ENCODE results near the gene NCAPD3.

Gene NCAPD3

DNA sequence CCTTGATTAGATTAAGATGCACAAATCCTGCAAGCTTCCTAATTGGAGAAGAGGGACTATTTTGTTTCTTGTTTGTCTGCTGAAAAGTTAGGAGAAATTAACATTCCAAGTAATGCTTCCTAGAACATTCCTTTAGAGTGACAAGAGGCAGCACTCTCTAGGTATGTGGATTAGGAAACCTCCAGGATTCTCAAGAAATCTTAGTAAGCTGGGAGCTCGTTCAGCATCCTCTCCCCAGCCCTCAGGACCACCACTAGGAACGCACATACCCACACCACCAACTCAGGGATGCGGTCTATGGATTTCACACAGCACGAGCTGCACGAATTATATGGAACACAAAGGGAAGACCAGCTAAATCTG lies 52.9 kb downstream of the NCAPD3 start:
- H3K36me3 ChIP-seq (ENCODE audit: control insufficient read depth in 4 of 4, insufficient read depth in 4 of 4, low read length in 3 of 4) = peaks cover 17 to 72% (median 50%) of the 10 kb centered on the region in 4 experiments

GRCh38 chr11:134170177-134170918 lies 53.4 kb downstream of the NCAPD3 start:
- Histone ChIP-seq H3K4me1 (ENCODE audit: control extremely low read depth in 1 of 4, control insufficient read depth in 4 of 4, insufficient read depth in 4 of 4, low read length in 3 of 4) (no peaks in the 10 kb centered on the region), H3K9me3 (ENCODE audit: control extremely low read depth in 1 of 5, control insufficient read depth in 4 of 5, insufficient read depth in 2 of 5, low read depth in 1 of 5, low read length in 4 of 5) (no peaks in the 10 kb centered on the region), H3K4me3 (ENCODE audit: control insufficient read depth in 1 of 7, extremely low read depth in 1 of 7, insufficient read depth in 4 of 7, low read depth in 2 of 7, low read length in 6 of 7) (no peak overlapping the region), H3K27me3 (replicated peaks in 2 of 5; ENCODE audit: control insufficient read depth in 4 of 5, insufficient read depth in 5 of 5, low read length in 4 of 5) (no peaks in the 10 kb centered on the region), H3K27ac (ENCODE audit: insufficient read depth in 1 of 2, low read depth in 1 of 2, low read length in 2 of 2, poor library complexity in 1 of 2, severe bottlenecking in 2 of 2) (no peak overlapping the region), H3K36me3 (ENCODE audit: control insufficient read depth in 4 of 4, insufficient read depth in 4 of 4, low read length in 3 of 4) (peaks cover 17 to 72% (median 48%) of the 10 kb centered on the region in 4 experiments)
- DNase-seq = no peak
- WGBS (ENCODE audit: insufficient coverage) = 96% methylated on average over 4 of the region's 6 CpGs
- POLR2A ChIA-PET = no interaction called here
- CTCF ChIA-PET = interaction anchor here (1.1 kb wide), 1 partner anchor 119 kb away, joined by 3 read pairs; no protein-coding TSS in a partner anchor

More for the DNA sequence above, 52.9 kb downstream of the NCAPD3 start:
- POLR2A ChIA-PET = no interaction called here
- H3K4me3 ChIP-seq (ENCODE audit: control insufficient read depth in 1 of 7, extremely low read depth in 1 of 7, insufficient read depth in 4 of 7, low read depth in 2 of 7, low read length in 6 of 7) = no peak overlapping the region
- CTCF ChIA-PET = interaction anchor here (1.1 kb wide), 1 partner anchor 120 kb away, joined by 3 read pairs; no protein-coding TSS in a partner anchor
- WGBS (ENCODE audit: insufficient coverage) = 92% methylated on average over 2 of the region's 5 CpGs
- no peak overlapping the region for H3K27ac ChIP-seq (ENCODE audit: insufficient read depth in 1 of 2, low read depth in 1 of 2, low read length in 2 of 2, poor library complexity in 1 of 2, severe bottlenecking in 2 of 2)
- no peaks in the 10 kb centered on the region for H3K9me3 ChIP-seq (ENCODE audit: control extremely low read depth in 1 of 5, control insufficient read depth in 4 of 5, insufficient read depth in 2 of 5, low read depth in 1 of 5, low read length in 4 of 5)
- no peaks in the 10 kb centered on the region for H3K4me1 ChIP-seq (ENCODE audit: control extremely low read depth in 1 of 4, control insufficient read depth in 4 of 4, insufficient read depth in 4 of 4, low read length in 3 of 4)
- no peaks in the 10 kb centered on the region for H3K27me3 ChIP-seq (replicated peaks in 2 of 5; ENCODE audit: control insufficient read depth in 4 of 5, insufficient read depth in 5 of 5, low read length in 4 of 5)
- DNase-seq = no peak

- Histone ChIP-seq H3K36me3 (ENCODE audit: control insufficient read depth in 4 of 4, insufficient read depth in 4 of 4, low read length in 3 of 4) (peaks cover 13 to 76% (median 43%) of the 10 kb centered on the region in 4 experiments), H3K4me3 (ENCODE audit: control insufficient read depth in 1 of 7, extremely low read depth in 1 of 7, insufficient read depth in 4 of 7, low read depth in 2 of 7, low read length in 6 of 7) (no peak overlapping the region), H3K27me3 (replicated peaks in 2 of 5; ENCODE audit: control insufficient read depth in 4 of 5, insufficient read depth in 5 of 5, low read length in 4 of 5) (no peaks in the 10 kb centered on the region), H3K4me1 (ENCODE audit: control extremely low read depth in 1 of 4, control insufficient read depth in 4 of 4, insufficient read depth in 4 of 4, low read length in 3 of 4) (no peaks in the 10 kb centered on the region), H3K9me3 (ENCODE audit: control extremely low read depth in 1 of 5, control insufficient read depth in 4 of 5, insufficient read depth in 2 of 5, low read depth in 1 of 5, low read length in 4 of 5) (no peaks in the 10 kb centered on the region), H3K27ac (ENCODE audit: insufficient read depth in 1 of 2, low read depth in 1 of 2, low read length in 2 of 2, poor library complexity in 1 of 2, severe bottlenecking in 2 of 2) (no peak overlapping the region)
- 94% methylated on average over 11 of the region's 11 CpGs for WGBS (ENCODE audit: insufficient coverage)
- DNase-seq = no peak
- CTCF ChIA-PET = interaction anchor here (0.6 to 1.8 kb wide), 3 partner anchors 13 to 1332 kb away, joined by 3 to 6 read pairs (median 6); no protein-coding TSS in a partner anchor
- POLR2A ChIA-PET = no interaction called here
Measured at GRCh38 chr11:134164490-134165370, 59.0 kb downstream of the NCAPD3 start.

GRCh38 chr11:134159652-134160051 lies 64.1 kb downstream of the NCAPD3 start:
- ChIA-PET CTCF (no interaction called here), POLR2A (no interaction called here)
- no peaks in the 10 kb centered on the region for H3K4me1 ChIP-seq (ENCODE audit: control extremely low read depth in 1 of 4, control insufficient read depth in 4 of 4, insufficient read depth in 4 of 4, low read length in 3 of 4)
- peaks cover 4 to 94% (median 60%) of the 10 kb centered on the region in 4 experiments for H3K36me3 ChIP-seq (ENCODE audit: control insufficient read depth in 4 of 4, insufficient read depth in 4 of 4, low read length in 3 of 4)
- WGBS (ENCODE audit: insufficient coverage) = 95% methylated on average over 9 of the region's 9 CpGs
- H3K9me3 ChIP-seq (ENCODE audit: control extremely low read depth in 1 of 5, control insufficient read depth in 4 of 5, insufficient read depth in 2 of 5, low read depth in 1 of 5, low read length in 4 of 5) = no peaks in the 10 kb centered on the region
- no peak for DNase-seq
- H3K4me3 ChIP-seq (ENCODE audit: control insufficient read depth in 1 of 7, extremely low read depth in 1 of 7, insufficient read depth in 4 of 7, low read depth in 2 of 7, low read length in 6 of 7) = no peak overlapping the region
- H3K27me3 ChIP-seq (replicated peaks in 2 of 5; ENCODE audit: control insufficient read depth in 4 of 5, insufficient read depth in 5 of 5, low read length in 4 of 5) = no peaks in the 10 kb centered on the region
- no peak overlapping the region for H3K27ac ChIP-seq (ENCODE audit: insufficient read depth in 1 of 2, low read depth in 1 of 2, low read length in 2 of 2, poor library complexity in 1 of 2, severe bottlenecking in 2 of 2)

DNA sequence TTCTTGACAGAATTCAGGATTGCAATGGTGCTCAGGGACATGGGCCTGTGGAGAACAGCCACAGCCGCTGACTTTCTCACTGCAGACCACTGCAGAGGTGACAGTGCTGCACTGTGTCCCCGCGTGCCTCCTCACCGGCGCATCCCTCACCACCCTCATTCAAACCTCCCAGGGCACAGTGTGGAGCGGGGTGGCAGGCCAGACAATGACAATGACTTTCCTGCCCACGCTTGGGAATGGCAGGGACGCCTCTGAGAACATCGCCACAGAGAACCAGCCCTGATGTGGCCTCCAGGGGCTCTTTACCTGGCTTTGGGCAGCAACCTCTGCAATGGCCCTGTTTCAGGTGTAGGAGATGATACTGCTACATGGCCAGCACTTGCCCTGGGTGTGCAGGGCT lies 65.7 kb downstream of the NCAPD3 start:
- DNase-seq = no peak
- ChIA-PET POLR2A (no interaction called here), CTCF (interaction anchor here (0.6 to 1.1 kb wide), 2 partner anchors 14 to 85 kb away, joined by 3 read pairs; no protein-coding TSS in a partner anchor)
- no peak overlapping the region for H3K4me3 ChIP-seq (ENCODE audit: control insufficient read depth in 1 of 7, extremely low read depth in 1 of 7, insufficient read depth in 4 of 7, low read depth in 2 of 7, low read length in 6 of 7)
- H3K27ac ChIP-seq (ENCODE audit: insufficient read depth in 1 of 2, low read depth in 1 of 2, low read length in 2 of 2, poor library complexity in 1 of 2, severe bottlenecking in 2 of 2) = no peak overlapping the region
- H3K4me1 ChIP-seq (ENCODE audit: control extremely low read depth in 1 of 4, control insufficient read depth in 4 of 4, insufficient read depth in 4 of 4, low read length in 3 of 4) = no peaks in the 10 kb centered on the region
- no peaks in the 10 kb centered on the region for H3K9me3 ChIP-seq (ENCODE audit: control extremely low read depth in 1 of 5, control insufficient read depth in 4 of 5, insufficient read depth in 2 of 5, low read depth in 1 of 5, low read length in 4 of 5)
- H3K36me3 ChIP-seq (ENCODE audit: control insufficient read depth in 4 of 4, insufficient read depth in 4 of 4, low read length in 3 of 4) = peaks cover 4 to 98% (median 65%) of the 10 kb centered on the region in 4 experiments
- no peaks in the 10 kb centered on the region for H3K27me3 ChIP-seq (replicated peaks in 2 of 5; ENCODE audit: control insufficient read depth in 4 of 5, insufficient read depth in 5 of 5, low read length in 4 of 5)
- 100% methylated on average over 9 of the region's 9 CpGs for WGBS (ENCODE audit: insufficient coverage)

GRCh38 chr11:134157451-134157850 lies 66.3 kb downstream of the NCAPD3 start:
- no peak for DNase-seq
- Histone ChIP-seq H3K4me3 (ENCODE audit: control insufficient read depth in 1 of 7, extremely low read depth in 1 of 7, insufficient read depth in 4 of 7, low read depth in 2 of 7, low read length in 6 of 7) (no peak overlapping the region), H3K9me3 (ENCODE audit: control extremely low read depth in 1 of 5, control insufficient read depth in 4 of 5, insufficient read depth in 2 of 5, low read depth in 1 of 5, low read length in 4 of 5) (no peaks in the 10 kb centered on the region), H3K27ac (ENCODE audit: insufficient read depth in 1 of 2, low read depth in 1 of 2, low read length in 2 of 2, poor library complexity in 1 of 2, severe bottlenecking in 2 of 2) (no peak overlapping the region), H3K4me1 (ENCODE audit: control extremely low read depth in 1 of 4, control insufficient read depth in 4 of 4, insufficient read depth in 4 of 4, low read length in 3 of 4) (no peaks in the 10 kb centered on the region), H3K27me3 (replicated peaks in 2 of 5; ENCODE audit: control insufficient read depth in 4 of 5, insufficient read depth in 5 of 5, low read length in 4 of 5) (no peaks in the 10 kb centered on the region), H3K36me3 (ENCODE audit: control insufficient read depth in 4 of 4, insufficient read depth in 4 of 4, low read length in 3 of 4) (peaks cover 4 to 98% (median 68%) of the 10 kb centered on the region in 4 experiments)
- ChIA-PET POLR2A (no interaction called here), CTCF (interaction anchor here (0.6 to 1.1 kb wide), 2 partner anchors 13 to 86 kb away, joined by 3 read pairs; no protein-coding TSS in a partner anchor)
- 100% methylated on average over 2 of the region's 4 CpGs for WGBS (ENCODE audit: insufficient coverage)

Data from common myeloid progenitor, CD34-positive (primary cell).